ENCODE measurements around the gene CDH24. TPM values are rescaled to one million over a fixed set of nuclear protein-coding genes. Genes with fewer than 3 reads are reported as not detected.

Gene CDH24
- total and polyA plus RNA-seq, 9 of the 15 experiments (the other 6 are each of a cell fraction or from before 2014, with no cell fraction given) = 0.04 to 16.2 (median 4.9) TPM

GRCh38 chr14:23000860-23001259 lies 56.5 kb downstream of the CDH24 start:
- Histone ChIP-seq H3K79me2 (ENCODE audit: control insufficient read depth, insufficient read depth, low read length) (peaks cover 10% of the 10 kb centered on the region; the same call in 2 of the 3 replicates), H3K36me3 (ENCODE audit: control insufficient read depth, insufficient read depth, low read length) (no peaks in the 10 kb centered on the region), H2AFZ (ENCODE audit: low read depth, low read length) (no peak overlapping the region), H3K4me2 (ENCODE audit: insufficient read depth, low read length) (no peak overlapping the region), H3K9me3 (replicated peaks; ENCODE audit: control insufficient read depth, insufficient read depth, low read depth, low read length) (no peaks in the 10 kb centered on the region), H3K4me3 (no peak overlapping the region), H3K9me1 (ENCODE audit: control insufficient read depth, insufficient read depth, low read length) (no peaks in the 10 kb centered on the region), H3K9ac (ENCODE audit: insufficient read depth in 1 of 2, low read depth in 2 of 2, low read length in 2 of 2) (no peak overlapping the region), H4K20me1 (replicated peaks; ENCODE audit: control insufficient read depth, insufficient read depth, low read length) (no peaks in the 10 kb centered on the region), H3K27me3 (ENCODE audit: control insufficient read depth in 2 of 2, insufficient read depth in 2 of 2, low read length in 2 of 2) (no peaks in the 10 kb centered on the region), H3K4me1 (replicated peaks in 1 of 2; ENCODE audit: control insufficient read depth in 2 of 2, insufficient read depth in 2 of 2, low read length in 2 of 2) (peaks cover 23 to 27% of the 10 kb centered on the region in 2 experiments), H3K27ac (ENCODE audit: extremely low read depth, low read depth, low read length) (no peak overlapping the region)
- no TSS peak for BruUV-seq (replicated peaks)
- ATAC-seq = no peak
- ChIA-PET CTCF (ENCODE audit: low intra/inter-chr PET ratio) (no interaction called here), POLR2A (interaction anchor here (1.6 kb wide), 1 partner anchor 23 kb away, joined by 7 read pairs; no protein-coding TSS in a partner anchor)
- WGBS (ENCODE audit: insufficient coverage, low coverage, missing lambda C conversion rate) = 93% methylated on average over 2 of the region's 2 CpGs
- intact Hi-C loops (cut with micrococcal nuclease) (no loop called here), in situ Hi-C loops (cut with MboI) (no loop called here)
- DNase-seq (ENCODE audit: extremely low read depth in 1 of 4, low spot score in 3 of 4) = no peak
- FAIRE-seq = no peak
- TF ChIP-seq TCF7 (IDR thresholded peaks at IDR 0.05; ENCODE audit: borderline replicate concordance) = no peak
- no peak for TF ChIP-seq RBM22 (IDR thresholded peaks at IDR 0.05; ENCODE audit: low read depth, low read length, poor library complexity, severe bottlenecking)
- TF ChIP-seq, protein P1, sequence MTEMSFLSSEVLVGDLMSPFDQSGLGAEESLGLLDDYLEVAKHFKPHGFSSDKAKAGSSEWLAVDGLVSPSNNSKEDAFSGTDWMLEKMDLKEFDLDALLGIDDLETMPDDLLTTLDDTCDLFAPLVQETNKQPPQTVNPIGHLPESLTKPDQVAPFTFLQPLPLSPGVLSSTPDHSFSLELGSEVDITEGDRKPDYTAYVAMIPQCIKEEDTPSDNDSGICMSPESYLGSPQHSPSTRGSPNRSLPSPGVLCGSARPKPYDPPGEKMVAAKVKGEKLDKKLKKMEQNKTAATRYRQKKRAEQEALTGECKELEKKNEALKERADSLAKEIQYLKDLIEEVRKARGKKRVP (CRISPR knock-in tag; IDR thresholded peaks at IDR 0.05) = no peak
- no peak for TF ChIP-seq TBP (optimal IDR thresholded peaks at IDR 0.05; ENCODE audit: low read depth, low read length)
- TF ChIP-seq ZMIZ1 (IDR thresholded peaks at IDR 0.05; ENCODE audit: low read depth in 2 of 2, low read length in 2 of 2) = no peak
- TF ChIP-seq, protein P2, sequence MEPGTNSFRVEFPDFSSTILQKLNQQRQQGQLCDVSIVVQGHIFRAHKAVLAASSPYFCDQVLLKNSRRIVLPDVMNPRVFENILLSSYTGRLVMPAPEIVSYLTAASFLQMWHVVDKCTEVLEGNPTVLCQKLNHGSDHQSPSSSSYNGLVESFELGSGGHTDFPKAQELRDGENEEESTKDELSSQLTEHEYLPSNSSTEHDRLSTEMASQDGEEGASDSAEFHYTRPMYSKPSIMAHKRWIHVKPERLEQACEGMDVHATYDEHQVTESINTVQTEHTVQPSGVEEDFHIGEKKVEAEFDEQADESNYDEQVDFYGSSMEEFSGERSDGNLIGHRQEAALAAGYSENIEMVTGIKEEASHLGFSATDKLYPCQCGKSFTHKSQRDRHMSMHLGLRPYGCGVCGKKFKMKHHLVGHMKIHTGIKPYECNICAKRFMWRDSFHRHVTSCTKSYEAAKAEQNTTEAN (CRISPR knock-in tag; IDR thresholded peaks at IDR 0.05) = no peak
- no peak for TF ChIP-seq HIVEP1 (CRISPR knock-in tag; IDR thresholded peaks at IDR 0.05)
- TF ChIP-seq, protein P3, sequence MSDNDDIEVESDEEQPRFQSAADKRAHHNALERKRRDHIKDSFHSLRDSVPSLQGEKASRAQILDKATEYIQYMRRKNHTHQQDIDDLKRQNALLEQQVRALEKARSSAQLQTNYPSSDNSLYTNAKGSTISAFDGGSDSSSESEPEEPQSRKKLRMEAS (CRISPR knock-in tag; IDR thresholded peaks at IDR 0.05) = no peak
- TF ChIP-seq KDM1A (IDR thresholded peaks at IDR 0.05) = no peak
- TF ChIP-seq SETDB1 (IDR thresholded peaks at IDR 0.05; ENCODE audit: low read length) = no peak
- no peak for TF ChIP-seq CSDE1 (IDR thresholded peaks at IDR 0.05)
- no peak for TF ChIP-seq HNRNPL (IDR thresholded peaks at IDR 0.05; ENCODE audit: low read depth, low read length)
- TF ChIP-seq ZNF518B (CRISPR knock-in tag; IDR thresholded peaks at IDR 0.05) = no peak
- TF ChIP-seq ZNF644 (tag; IDR thresholded peaks at IDR 0.05; ENCODE audit: low read depth) = no peak
